PC-9 (cell line): Measurements from ENCODE around the gene FURIN.

Experiments used
- EZH2 ChIP-seq: fragments of 200-600 bp; sonication (generic); IDR thresholded peaks from 2 replicates; pipeline ENCODE4 v1.8.0; 2017; ENCODE audit warnings: antibody characterized with exemption, low read depth
- TF ChIP-seq, protein P1 (sequence below): fragments of 200-600 bp; sonication (generic); conservative IDR thresholded peaks from 2 replicates; pipeline ENCODE4 v1.6.1; 2017; ENCODE audit warnings: mixed run types, antibody characterized with exemption, mild to moderate bottlenecking, moderate library complexity

DNA sequence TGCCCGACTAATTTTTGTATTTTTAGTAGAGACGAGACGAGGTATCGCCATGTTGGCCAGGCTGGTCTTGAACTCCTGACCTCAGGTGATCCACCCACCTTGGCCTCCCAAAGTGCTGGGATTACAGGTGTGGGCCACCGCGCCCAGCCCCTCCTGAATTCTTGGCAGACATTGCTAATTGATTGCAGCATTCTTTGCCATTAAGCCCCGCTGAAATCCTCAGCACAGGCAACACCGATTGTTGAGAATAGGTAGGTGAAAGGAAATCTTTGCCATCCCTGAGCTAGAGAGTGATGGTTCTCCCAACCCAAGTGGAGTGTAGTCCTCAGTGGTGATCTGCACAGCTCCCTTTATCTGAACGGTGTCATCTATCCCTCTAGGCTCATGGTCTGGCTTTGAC lies 36.4 kb downstream of the FURIN start:
- TF ChIP-seq, protein P1, sequence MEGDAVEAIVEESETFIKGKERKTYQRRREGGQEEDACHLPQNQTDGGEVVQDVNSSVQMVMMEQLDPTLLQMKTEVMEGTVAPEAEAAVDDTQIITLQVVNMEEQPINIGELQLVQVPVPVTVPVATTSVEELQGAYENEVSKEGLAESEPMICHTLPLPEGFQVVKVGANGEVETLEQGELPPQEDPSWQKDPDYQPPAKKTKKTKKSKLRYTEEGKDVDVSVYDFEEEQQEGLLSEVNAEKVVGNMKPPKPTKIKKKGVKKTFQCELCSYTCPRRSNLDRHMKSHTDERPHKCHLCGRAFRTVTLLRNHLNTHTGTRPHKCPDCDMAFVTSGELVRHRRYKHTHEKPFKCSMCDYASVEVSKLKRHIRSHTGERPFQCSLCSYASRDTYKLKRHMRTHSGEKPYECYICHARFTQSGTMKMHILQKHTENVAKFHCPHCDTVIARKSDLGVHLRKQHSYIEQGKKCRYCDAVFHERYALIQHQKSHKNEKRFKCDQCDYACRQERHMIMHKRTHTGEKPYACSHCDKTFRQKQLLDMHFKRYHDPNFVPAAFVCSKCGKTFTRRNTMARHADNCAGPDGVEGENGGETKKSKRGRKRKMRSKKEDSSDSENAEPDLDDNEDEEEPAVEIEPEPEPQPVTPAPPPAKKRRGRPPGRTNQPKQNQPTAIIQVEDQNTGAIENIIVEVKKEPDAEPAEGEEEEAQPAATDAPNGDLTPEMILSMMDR = no peak
- TF ChIP-seq EZH2 = no peak
